ENCODE measurements around the gene TNIP1.

- TF ChIP-seq CTCF (IDR thresholded peaks at IDR 0.05) (peak in 3 of 6 experiments; percentile 7 to 17 (median 10)), POLR2A (IDR thresholded peaks at IDR 0.05) (no peak)
These were observed 1.6 kb upstream of the TNIP1 start for GRCh38 chr5:151082282-151082902.

Data from thyroid gland (tissue), 4 donors.